Thyroid gland (tissue), 4 donors: Measurements from ENCODE around the gene PNPLA6.

Experiments used
- POLR2A ChIP-seq, 2 donors: fragments of 450-650 bp; IDR thresholded peaks; one replicate each; pipeline ENCODE4 v1.6.1; 2017; ENCODE audit warnings: antibody characterized with exemption in 2 of 2, mild to moderate bottlenecking in 2 of 2, moderate library complexity in 1 of 2
- TF ChIP-seq, protein P1 (sequence below), 6 experiments: fragments of 200-600 bp in 3 of 6; fragments of 450-650 bp in 3 of 6; sonication (generic) in 3 of 6; IDR thresholded peaks; one replicate each; pipeline ENCODE4 v1.5.1; 2016 to 2019; ENCODE audit warnings: antibody characterized with exemption in 6 of 6, mild to moderate bottlenecking in 2 of 6, inconsistent platforms in 1 of 6, moderate library complexity in 1 of 6

DNA sequence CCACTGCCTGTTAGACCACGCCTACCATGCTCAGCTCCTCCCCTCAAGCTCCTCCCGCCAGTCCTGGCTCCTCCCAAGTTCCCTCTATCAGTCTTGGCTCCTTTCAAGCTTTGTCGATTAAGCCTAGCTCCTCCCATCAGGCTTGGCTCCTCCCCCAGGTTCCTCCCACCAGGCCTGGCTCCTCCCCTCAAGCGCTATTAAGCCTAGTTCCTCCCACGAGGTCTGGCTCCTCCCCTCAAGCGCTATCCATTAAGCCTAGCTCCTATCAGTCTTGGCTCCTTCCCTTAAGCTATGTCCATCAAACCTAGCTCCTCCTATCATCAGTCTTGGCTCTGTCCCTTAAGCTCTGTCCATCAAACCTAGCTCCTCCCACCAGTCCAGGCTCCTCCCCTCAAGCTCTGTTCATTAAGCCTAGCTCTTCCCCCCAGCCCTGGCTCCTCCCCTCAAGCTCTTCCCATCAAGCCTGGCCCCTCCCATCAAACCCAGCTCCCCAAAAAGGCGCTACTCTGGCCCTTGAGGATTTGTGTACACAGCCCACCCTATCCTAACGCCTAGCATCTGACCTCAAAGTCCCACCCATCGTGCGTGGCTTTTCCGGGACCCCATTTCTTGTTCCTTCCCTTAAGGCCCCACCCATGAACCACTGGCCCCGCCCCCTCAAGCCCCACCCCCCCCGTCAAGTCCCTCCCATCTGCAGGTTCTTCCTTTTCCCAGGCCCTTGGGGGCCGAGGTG lies 70.1 kb downstream of the PNPLA6 start:
- no peak for TF ChIP-seq POLR2A (IDR thresholded peaks at IDR 0.05)
- TF ChIP-seq, protein P1, sequence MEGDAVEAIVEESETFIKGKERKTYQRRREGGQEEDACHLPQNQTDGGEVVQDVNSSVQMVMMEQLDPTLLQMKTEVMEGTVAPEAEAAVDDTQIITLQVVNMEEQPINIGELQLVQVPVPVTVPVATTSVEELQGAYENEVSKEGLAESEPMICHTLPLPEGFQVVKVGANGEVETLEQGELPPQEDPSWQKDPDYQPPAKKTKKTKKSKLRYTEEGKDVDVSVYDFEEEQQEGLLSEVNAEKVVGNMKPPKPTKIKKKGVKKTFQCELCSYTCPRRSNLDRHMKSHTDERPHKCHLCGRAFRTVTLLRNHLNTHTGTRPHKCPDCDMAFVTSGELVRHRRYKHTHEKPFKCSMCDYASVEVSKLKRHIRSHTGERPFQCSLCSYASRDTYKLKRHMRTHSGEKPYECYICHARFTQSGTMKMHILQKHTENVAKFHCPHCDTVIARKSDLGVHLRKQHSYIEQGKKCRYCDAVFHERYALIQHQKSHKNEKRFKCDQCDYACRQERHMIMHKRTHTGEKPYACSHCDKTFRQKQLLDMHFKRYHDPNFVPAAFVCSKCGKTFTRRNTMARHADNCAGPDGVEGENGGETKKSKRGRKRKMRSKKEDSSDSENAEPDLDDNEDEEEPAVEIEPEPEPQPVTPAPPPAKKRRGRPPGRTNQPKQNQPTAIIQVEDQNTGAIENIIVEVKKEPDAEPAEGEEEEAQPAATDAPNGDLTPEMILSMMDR (IDR thresholded peaks at IDR 0.05) = no peak
